PC-9 (cell line): ENCODE results near the gene ZNF311. TPM values are rescaled to one million over a fixed set of nuclear protein-coding genes. Genes with fewer than 3 reads are reported as not detected.

Experiments
- BruUV-seq: library from RNA; stranded (reverse); fragments of 400-500 nt; replicated peaks from 2 replicates; lab custom pipeline; 2021; lab: Mats Ljungman, UMichigan
- CTCF ChIA-PET: fragments of 300-600 bp; sonication (Branson Sonifier 250); formaldehyde crosslinking; loops from one replicate; lab custom pipeline; 2022; ENCODE audit warnings: antibody characterized with exemption; lab: Charles Lee
- POLR2A ChIA-PET: fragments of 300-600 bp; sonication (Branson Sonifier 250); formaldehyde crosslinking; loops from one replicate; lab custom pipeline; 2022; ENCODE audit warnings: antibody characterized with exemption; ENCODE audit not compliant: unreplicated experiment; lab: Charles Lee
- DNase-seq, 2 experiments: peaks; one replicate each; pipeline versions ENCODE4 v3.0.0 to v3.0.0-alpha.2; 2015 to 2022; ENCODE audit warnings: mixed read lengths in 1 of 2
- H2AFZ ChIP-seq: fragments of 200-600 bp; sonication (generic); 2 replicates; pipeline ENCODE4 v1.8.1; 2017; ENCODE audit warnings: antibody characterized with exemption
- H3F3A ChIP-seq: fragments of 200-600 bp; sonication (generic); 2 replicates; pipeline ENCODE4 v1.8.1; 2017; ENCODE audit warnings: antibody characterized with exemption, mild to moderate bottlenecking, low read depth; ENCODE audit not compliant: insufficient read depth
- H3K27ac ChIP-seq: fragments of 200-600 bp; sonication (generic); 2 replicates; pipeline ENCODE4 v1.6.1; 2016; ENCODE audit warnings: mixed run types
- H3K27me3 ChIP-seq: fragments of 200-600 bp; sonication (generic); 2 replicates; pipeline ENCODE4 v1.6.1; 2016; ENCODE audit warnings: low read depth, mixed run types; ENCODE audit not compliant: insufficient read depth
- H3K36me3 ChIP-seq: fragments of 200-600 bp; sonication (generic); 2 replicates; pipeline ENCODE4 v1.6.1; 2016; ENCODE audit warnings: low read depth, mixed run types
- H3K4me1 ChIP-seq: fragments of 200-600 bp; sonication (generic); replicated peaks from 2 replicates; pipeline ENCODE4 v1.6.1; 2016; ENCODE audit warnings: mixed run types; ENCODE audit not compliant: insufficient read depth
- H3K4me2 ChIP-seq: fragments of 200-600 bp; sonication (generic); 2 replicates; pipeline ENCODE4 v1.6.1; 2017; ENCODE audit warnings: mixed run types
- H3K4me3 ChIP-seq: fragments of 200-600 bp; sonication (generic); 2 replicates; pipeline ENCODE4 v1.6.1; 2016; ENCODE audit warnings: mixed run types
- H3K79me2 ChIP-seq: fragments of 200-600 bp; sonication (generic); 2 replicates; pipeline ENCODE4 v1.6.1; 2017; ENCODE audit warnings: low read depth, mixed run types
- H3K9me2 ChIP-seq: fragments of 200-600 bp; sonication (generic); 2 replicates; pipeline ENCODE4 v1.8.1; 2017; ENCODE audit warnings: mild to moderate bottlenecking; ENCODE audit not compliant: insufficient read depth
- H3K9me3 ChIP-seq: fragments of 200-600 bp; sonication (generic); 2 replicates; pipeline ENCODE4 v1.8.1; 2016; ENCODE audit warnings: low read depth; ENCODE audit not compliant: insufficient read depth
- H4K20me1 ChIP-seq: fragments of 200-600 bp; sonication (generic); 2 replicates; pipeline ENCODE4 v1.8.1; 2017; ENCODE audit not compliant: insufficient read depth
- EZH2 ChIP-seq: fragments of 200-600 bp; sonication (generic); IDR thresholded peaks from 2 replicates; pipeline ENCODE4 v1.8.0; 2017; ENCODE audit warnings: antibody characterized with exemption, low read depth
- intact Hi-C: fragments of 100-400 bp; cut with micrococcal nuclease; formaldehyde crosslinking; loops from one replicate; pipeline ENCODE4 v1.10.0; 2022; ENCODE audit not compliant: unreplicated experiment
- total RNA-seq: library from RNA; stranded (reverse); gene quantifications from 2 replicates; pipeline ENCODE4 v1.2.3, GENCODE V29; 2021
- TF ChIP-seq, protein P1 (sequence below): fragments of 200-600 bp; sonication (generic); conservative IDR thresholded peaks from 2 replicates; pipeline ENCODE4 v1.6.1; 2017; ENCODE audit warnings: mixed run types, antibody characterized with exemption, mild to moderate bottlenecking, moderate library complexity

Gene ZNF311
- total RNA-seq, 1 experiment from 2014 or later: 2.1 TPM

DNA sequence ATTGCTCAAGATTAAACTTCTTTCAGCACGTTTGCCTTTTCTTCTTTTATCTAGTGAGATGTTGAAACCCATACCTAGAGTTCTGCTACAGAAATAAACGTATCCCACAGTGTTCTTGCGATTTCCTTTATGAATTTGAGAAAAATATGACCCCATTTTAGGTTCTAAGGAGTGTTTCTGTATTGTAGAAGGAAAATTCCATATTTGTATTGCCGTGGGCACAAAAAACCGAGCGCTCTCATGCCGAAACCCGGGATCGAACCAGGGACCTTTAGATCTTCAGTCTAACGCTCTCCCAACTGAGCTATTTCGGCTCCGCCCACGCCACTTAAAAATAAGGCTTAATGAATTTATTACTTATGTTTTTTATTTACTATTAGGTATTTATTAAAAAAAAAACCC is 23.7 kb downstream of the ZNF311 start:
- no peak for TF ChIP-seq EZH2
- TF ChIP-seq, protein P1, sequence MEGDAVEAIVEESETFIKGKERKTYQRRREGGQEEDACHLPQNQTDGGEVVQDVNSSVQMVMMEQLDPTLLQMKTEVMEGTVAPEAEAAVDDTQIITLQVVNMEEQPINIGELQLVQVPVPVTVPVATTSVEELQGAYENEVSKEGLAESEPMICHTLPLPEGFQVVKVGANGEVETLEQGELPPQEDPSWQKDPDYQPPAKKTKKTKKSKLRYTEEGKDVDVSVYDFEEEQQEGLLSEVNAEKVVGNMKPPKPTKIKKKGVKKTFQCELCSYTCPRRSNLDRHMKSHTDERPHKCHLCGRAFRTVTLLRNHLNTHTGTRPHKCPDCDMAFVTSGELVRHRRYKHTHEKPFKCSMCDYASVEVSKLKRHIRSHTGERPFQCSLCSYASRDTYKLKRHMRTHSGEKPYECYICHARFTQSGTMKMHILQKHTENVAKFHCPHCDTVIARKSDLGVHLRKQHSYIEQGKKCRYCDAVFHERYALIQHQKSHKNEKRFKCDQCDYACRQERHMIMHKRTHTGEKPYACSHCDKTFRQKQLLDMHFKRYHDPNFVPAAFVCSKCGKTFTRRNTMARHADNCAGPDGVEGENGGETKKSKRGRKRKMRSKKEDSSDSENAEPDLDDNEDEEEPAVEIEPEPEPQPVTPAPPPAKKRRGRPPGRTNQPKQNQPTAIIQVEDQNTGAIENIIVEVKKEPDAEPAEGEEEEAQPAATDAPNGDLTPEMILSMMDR: peak; percentile 9; the same call in 1 of the 2 replicates
- BruUV-seq: no TSS peak
- peak overlapping the region; percentile 76 for H3K4me3 ChIP-seq
- H3K4me1 ChIP-seq: peaks cover 59% of the 10 kb centered on the region
- peak overlapping the region; percentile 81 for H3K27ac ChIP-seq
- no peaks in the 10 kb centered on the region for H3K9me3 ChIP-seq
- H3K9me2 ChIP-seq: no peaks in the 10 kb centered on the region
- H4K20me1 ChIP-seq: no peaks in the 10 kb centered on the region
- H3K27me3 ChIP-seq: no peaks in the 10 kb centered on the region
- peak; percentile 58 to 71 for DNase-seq
- H3K36me3 ChIP-seq: no peaks in the 10 kb centered on the region
- H3K79me2 ChIP-seq: no peaks in the 10 kb centered on the region
- H2AFZ ChIP-seq: peak overlapping the region; percentile 82
- H3F3A ChIP-seq: peaks cover 52% of the 10 kb centered on the region
- CTCF ChIA-PET: interaction anchor here (1.5 kb wide), 1 partner anchor 33 kb away, joined by 6 read pairs; no protein-coding TSS in a partner anchor
- intact Hi-C loops: loop anchor here (1.0 to 10.0 kb wide), 3 partner anchors 33 to 143 kb away; no protein-coding TSS in a partner anchor
- peak overlapping the region; percentile 80 for H3K4me2 ChIP-seq
- POLR2A ChIA-PET: interaction anchor here (0.6 kb wide), 1 partner anchor 1834 kb away, joined by 4 read pairs; a partner anchor contains a TSS

DNA sequence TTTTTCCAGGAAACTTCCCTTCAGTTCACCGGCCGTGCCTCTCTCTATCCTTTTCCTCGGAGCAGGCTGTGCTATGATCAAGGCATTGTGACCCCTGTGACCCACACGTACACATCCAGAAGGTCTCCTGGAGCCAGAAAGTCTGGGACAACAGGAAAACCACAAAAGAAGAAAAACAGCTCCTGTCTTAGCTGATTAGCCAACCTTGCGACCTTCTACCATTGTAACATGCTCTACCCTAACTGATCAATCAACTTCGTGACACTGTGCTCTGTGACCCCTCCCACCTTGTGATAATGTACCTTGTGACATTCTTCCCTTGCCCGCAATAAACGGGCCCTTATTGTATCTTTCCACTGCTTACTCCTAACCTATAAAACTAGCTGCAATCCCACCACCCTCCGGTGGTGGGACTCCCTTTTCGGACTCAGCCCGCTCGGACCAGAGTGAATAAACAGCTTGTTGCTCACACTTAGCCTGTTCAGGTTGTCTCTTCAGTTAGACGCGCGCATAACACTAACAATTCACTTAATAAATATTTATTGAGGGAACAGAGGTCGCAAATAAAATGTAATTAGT is 24.2 kb downstream of the ZNF311 start:
- no peaks in the 10 kb centered on the region for H3K9me2 ChIP-seq
- H3K4me1 ChIP-seq: peaks cover 59% of the 10 kb centered on the region
- H3K4me2 ChIP-seq: peak overlapping the region; percentile 80
- no peaks in the 10 kb centered on the region for H4K20me1 ChIP-seq
- H3F3A ChIP-seq: peaks cover 52% of the 10 kb centered on the region
- H3K9me3 ChIP-seq: no peaks in the 10 kb centered on the region
- ChIA-PET POLR2A (interaction anchor here (0.6 kb wide), 2 partner anchors 172 to 1834 kb away, joined by 4 to 7 read pairs; a partner anchor contains a TSS), CTCF (interaction anchor here (0.6 to 1.5 kb wide), 4 partner anchors 33 to 1054 kb away, joined by 3 to 8 read pairs (median 4); no protein-coding TSS in a partner anchor)
- no peaks in the 10 kb centered on the region for H3K79me2 ChIP-seq
- DNase-seq: peak; percentile 76 to 88
- intact Hi-C loops: loop anchor here (1.0 to 10.0 kb wide), 3 partner anchors 33 to 143 kb away; no protein-coding TSS in a partner anchor
- peak overlapping the region; percentile 82 for H2AFZ ChIP-seq
- peak overlapping the region; percentile 76 for H3K4me3 ChIP-seq
- no peaks in the 10 kb centered on the region for H3K36me3 ChIP-seq
- BruUV-seq: no TSS peak
- no peaks in the 10 kb centered on the region for H3K27me3 ChIP-seq
- H3K27ac ChIP-seq: peak overlapping the region; percentile 81
- TF ChIP-seq EZH2: no peak
- TF ChIP-seq, protein P1: 0 out of 2 replicates have a peak, but pooled peaks have one; percentile 52

DNA sequence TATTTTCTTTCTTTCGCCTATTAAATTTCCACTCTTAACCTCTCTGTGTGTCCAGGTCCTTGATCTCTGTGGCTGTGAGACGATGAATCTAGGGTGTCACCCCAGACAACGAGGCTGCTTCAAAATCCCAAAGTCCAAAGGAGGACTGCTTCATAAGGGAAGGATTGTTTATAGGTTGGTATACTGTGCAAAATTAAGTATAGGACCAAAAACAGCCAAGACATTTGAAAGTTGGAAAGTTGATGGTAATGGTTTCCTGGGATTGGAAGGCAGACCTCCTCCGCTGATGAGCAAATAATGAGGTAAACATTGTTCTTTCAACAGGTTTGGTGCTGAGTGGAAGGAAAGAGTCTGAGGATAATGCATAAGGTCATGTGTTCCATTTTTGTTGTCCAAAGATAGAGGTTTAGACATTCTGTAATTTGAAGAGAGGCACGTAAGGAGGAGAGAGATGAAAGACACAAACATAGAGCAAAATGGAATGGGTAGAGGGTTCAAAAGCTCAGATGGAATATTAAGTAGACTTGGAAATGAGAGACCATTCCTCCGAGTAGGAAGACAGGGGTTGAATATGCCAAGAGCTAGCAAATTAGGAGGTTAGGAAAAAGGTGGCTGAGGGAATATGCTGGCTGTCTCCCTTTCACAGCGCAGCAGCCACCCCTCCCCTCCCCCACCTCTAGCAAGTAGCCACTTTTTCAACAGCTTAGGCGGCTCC is 24.8 kb downstream of the ZNF311 start:
- ChIA-PET CTCF (interaction anchor here (0.6 to 1.5 kb wide), 5 partner anchors 13 to 1053 kb away, joined by 3 to 8 read pairs (median 6); no protein-coding TSS in a partner anchor), POLR2A (interaction anchor here (0.6 kb wide), 2 partner anchors 68 to 172 kb away, joined by 5 to 7 read pairs; no protein-coding TSS in a partner anchor)
- H3K27me3 ChIP-seq: no peaks in the 10 kb centered on the region
- peak overlapping the region; percentile 80 for H3K4me2 ChIP-seq
- intact Hi-C loops: loop anchor here (10.0 kb wide), 1 partner anchor 115 kb away; no protein-coding TSS in a partner anchor
- peaks cover 52% of the 10 kb centered on the region for H3F3A ChIP-seq
- H3K4me1 ChIP-seq: peaks cover 59% of the 10 kb centered on the region
- TF ChIP-seq, protein P1: no peak
- TF ChIP-seq EZH2: no peak
- peak overlapping the region; percentile 76 for H3K4me3 ChIP-seq
- no peaks in the 10 kb centered on the region for H3K79me2 ChIP-seq
- H3K27ac ChIP-seq: peak overlapping the region; percentile 81
- H3K9me2 ChIP-seq: no peaks in the 10 kb centered on the region
- peak in 1 of 2 experiments; percentile 17 for DNase-seq
- no peaks in the 10 kb centered on the region for H4K20me1 ChIP-seq
- peak overlapping the region; percentile 82; the same call in 1 of the 2 replicates for H2AFZ ChIP-seq
- TSS peak; percentile 47 for BruUV-seq
- no peaks in the 10 kb centered on the region for H3K9me3 ChIP-seq
- no peaks in the 10 kb centered on the region for H3K36me3 ChIP-seq
